Superior temporal gyrus (tissue), 1 donor: ENCODE measurements around the gene SYT7.
"Not testable (repeated sequence)": the region's sequence is repeated elsewhere in the genome, so short reads cannot be mapped to it uniquely, and the experiment has no call there.

Experiments
- DNase-seq: peaks from one replicate; pipeline ENCODE4 v3.0.0-alpha.2; 2016; ENCODE audit errors: extremely low spot score

Gene SYT7, protein sequence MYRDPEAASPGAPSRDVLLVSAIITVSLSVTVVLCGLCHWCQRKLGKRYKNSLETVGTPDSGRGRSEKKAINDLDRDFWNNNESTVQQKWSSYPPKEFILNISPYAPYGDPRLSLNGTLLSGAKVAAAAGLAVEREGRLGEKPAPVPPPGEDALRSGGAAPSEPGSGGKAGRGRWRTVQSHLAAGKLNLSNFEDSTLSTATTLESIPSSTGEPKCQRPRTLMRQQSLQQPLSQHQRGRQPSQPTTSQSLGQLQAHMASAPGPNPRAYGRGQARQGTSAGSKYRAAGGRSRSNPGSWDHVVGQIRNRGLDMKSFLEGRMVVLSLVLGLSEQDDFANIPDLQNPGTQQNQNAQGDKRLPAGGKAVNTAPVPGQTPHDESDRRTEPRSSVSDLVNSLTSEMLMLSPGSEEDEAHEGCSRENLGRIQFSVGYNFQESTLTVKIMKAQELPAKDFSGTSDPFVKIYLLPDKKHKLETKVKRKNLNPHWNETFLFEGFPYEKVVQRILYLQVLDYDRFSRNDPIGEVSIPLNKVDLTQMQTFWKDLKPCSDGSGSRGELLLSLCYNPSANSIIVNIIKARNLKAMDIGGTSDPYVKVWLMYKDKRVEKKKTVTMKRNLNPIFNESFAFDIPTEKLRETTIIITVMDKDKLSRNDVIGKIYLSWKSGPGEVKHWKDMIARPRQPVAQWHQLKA

DNA sequence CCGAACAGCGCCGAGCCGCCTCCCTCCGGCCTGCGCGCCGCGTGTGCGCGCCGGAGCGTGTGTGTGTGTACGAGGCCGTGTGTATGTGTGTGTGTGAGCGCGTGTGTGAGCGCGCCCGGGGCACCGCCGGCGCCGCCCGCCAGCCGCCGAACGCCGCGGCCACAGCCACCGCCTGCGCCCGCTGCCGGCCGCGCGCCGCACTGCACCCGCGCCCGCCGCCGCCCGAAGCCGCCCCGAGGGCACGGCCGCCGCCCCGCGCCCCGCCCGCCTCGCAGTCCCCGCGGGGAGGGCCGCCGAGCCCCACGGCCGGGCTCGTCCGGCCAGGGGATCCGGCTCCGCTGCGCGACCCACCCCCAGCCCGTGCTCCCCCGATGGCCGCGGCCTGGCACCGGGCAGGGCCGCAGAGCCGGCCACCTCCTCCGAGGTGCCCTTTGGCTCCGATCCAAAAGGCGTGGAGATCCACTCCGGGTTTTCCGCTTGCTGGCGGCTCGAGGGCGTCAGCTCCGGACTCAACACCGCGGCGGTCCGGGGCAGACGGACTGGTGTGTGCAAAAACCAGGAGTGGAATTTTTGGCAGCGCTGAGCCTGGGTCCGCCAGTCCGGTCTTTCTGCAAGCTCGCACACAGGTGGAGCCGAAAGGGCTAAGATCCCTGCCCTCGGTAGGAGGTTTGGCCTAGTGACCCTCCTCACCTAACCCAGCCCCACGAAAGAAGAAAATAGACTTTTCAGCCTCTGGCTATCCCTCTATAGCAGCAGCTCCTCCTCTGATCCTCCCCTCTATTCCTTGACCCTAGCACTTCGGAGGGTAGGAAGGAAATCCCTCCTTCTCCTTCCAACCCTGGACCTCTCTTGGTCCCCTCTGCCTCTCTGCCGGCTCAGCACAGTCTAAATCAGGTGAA lies at the start of gene SYT7:
TSS of gene SYT7 (minus strand) at position 47 of the 899 bp plus-strand sequence. CDS start 256 bp downstream, outside the sequence.
- DNase-seq: peak; percentile 93

DNA sequence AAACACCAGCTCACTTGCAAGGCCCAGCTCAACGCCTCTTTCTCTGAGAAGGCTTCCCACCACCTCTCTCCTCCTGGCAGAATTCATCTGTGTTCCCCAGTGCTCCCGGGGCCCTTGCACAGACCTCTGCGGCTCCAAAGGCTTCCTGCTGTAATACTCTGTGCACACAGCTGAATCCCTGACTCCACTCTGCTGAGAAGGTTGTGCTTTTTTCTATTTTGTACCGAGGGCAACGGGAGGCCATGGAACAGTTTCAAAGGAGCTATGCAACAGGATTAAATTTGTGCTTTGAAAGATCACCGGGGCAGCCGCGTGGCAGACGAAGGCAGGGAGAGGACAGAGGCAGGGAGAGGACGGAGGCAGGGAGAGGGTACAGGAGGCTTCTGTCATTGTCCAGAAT lies 49.2 kb upstream of the SYT7 start:
- no peak for DNase-seq

DNA sequence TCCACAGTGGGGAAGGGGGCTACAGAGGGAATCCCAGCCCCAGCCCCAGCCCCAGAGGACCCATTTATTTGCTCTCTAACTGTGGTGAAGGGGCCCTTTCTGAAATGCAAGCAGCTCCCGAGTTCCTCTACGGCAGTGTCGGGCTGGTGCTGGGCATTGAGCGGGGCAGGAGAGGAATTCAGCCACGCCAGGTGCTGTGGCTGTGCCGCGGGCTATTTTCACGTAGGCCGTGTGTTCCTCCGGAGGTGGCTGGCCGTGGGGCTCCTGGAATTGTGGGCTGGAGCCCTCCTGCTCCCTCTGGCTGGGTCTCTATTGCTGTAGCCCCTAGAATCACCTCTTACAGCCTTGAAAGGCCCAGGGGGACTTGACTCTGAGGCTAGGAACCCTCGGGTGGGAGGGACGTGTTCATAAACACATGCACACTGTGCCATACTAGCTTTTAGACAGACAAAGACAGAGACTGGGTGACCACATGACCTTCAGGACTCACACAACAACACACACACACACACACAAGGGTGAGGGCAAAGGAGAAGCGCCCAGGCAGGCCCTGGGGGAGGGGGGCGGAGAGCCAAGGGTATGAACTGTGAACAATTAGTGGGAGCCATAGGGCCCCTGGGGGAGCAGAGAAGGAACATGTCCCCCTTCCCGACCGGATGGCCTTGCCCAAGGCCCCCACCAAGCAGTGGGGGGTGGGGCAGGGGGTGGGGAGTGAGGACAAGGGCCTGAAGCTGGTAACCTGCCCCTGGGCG lies 48.4 kb upstream of the SYT7 start:
- no peak for DNase-seq

DNA sequence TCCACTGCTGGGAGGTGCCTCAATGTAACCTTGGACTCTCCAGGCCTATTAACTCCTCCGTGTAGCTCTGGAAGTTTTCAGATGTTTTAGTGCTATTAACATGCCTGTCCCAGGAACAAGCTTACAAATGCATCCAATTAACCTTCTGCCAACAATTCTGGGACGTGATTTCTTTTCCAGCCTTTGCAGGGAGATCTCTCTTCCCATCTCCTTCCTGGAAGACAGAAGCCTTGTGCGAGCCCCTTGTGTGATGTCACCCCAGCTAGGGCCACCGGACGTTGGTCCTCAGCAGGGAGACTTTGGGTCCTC lies 47.7 kb upstream of the SYT7 start:
- DNase-seq: no peak

DNA sequence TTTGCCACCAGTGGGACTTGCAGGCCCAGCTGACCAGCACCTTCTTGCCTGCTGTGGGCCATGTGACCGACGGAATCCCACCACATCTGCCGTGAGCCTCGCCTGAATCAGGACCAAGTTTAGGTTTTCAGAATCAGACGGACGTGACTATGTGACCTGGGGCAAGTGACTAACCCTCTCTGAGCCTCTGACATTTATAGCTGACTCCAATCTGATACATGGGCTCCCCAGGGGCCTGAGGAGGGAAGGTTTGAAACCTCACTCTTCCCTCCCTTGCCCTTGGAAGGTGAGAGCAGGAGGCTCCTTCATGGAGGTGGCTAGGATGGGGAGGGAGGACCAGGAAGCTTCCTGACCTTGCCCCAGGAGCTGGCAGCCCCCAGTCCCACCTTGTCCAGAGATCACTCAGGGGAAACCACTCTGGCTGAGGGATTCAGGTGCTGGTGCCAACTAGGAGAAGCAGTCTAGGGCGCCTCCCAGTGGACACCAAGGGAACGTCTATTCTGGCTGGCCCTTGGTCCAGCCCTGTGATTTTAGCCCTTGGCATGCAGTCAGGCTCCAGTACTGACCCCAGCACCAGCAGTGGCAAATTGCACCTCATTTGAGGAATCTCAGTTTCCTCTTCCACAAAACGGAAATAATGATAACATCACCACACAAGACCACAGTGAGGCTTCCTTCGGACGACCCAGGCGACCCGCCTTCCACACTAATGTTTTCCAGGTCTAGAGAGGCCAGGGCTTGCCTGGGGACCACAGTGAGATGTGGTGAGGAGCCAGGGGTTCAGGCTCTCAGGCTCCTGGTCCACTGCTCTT lies 47.2 kb upstream of the SYT7 start:
- DNase-seq: peak; percentile 63

DNA sequence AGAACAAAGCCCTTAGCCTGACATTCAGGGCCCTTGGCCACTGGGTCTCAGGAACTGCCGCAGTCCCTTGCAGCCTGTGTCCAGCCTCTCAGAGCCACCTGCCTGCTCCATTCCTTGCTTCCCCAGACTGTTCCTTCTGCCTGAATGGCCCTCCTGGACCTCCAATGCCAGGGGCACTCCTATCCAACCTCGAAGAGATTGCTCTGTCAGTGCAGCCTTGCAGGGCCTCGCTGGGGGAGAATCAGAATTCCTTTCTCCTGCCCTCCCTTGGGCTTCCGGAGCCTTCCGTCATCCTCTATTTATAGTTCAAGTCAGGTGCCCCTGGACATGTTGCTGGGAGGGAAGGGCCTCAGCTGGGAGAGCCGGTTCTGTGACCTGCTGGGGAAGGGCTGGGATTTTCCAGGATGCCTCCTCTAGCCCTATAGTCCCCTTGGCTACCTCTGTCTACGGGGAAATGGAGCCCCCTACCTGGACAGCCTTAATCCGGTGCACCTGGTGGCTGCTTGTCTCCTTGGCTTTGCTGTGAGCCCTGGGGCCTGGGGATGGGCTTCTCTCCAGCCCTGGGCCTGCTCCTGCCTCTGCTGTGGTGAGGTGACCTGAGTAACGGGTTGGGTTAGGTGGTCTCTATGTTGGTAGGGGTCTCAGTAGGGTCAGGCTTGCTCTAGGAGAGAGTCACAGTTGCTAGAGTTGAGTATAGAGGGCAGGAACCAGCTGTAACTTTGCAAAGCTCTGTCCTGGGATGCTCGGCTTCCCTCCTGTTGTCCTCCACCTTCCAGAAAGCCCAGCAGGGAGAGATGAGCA lies 45.9 kb upstream of the SYT7 start:
- no peak for DNase-seq

DNA sequence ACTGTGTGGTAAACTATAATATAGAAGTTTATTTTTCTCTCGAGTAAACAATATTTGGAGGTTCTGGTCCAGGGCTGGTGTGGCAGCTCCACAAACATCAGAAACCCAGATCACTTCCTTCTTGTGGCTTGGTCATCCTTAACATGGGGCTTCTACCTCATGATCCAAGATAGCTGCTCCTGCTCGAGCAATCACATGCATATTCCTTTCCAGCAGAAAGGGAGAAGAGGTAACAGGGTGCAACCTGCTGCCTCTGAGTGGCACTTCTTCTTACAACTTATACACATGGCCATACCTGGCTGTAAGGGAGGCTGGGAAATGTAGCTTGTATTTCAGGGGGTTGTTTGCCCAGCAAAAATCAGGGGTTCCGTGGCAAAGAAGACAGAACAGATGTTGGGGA lies 44.6 kb upstream of the SYT7 start:
- DNase-seq: no peak

DNA sequence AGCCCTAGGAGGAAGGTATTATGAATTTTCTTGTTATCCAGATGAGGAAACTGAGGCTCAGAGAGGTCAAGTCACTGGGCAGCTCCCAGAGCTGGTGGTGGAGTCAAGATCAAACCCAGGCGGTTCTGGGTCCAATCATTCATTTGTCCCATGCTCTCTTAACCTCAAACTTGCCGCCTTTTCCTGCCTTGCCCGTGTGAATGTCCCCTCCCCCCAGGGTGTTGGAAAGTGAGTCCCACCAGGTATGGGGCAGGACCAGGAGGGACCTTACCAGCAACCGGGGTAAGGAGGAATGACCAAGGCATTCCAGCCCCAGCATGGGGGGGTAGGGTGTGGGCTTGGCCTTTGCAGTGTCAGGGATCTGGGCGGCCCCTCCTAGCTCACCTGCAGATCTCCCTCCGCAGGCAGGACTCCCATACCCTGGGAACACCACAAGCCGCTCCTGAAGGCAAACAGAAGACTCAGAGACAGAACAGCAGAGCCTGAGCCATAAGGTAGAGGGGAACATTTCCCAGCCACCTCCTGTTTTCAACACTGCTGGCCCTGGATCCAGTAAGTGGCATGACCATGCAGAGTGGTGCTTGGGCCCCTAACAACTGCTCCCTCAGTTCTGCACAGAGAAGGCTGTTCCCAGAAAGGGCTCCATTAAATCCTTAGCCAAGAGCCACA lies 41.2 kb upstream of the SYT7 start:
- DNase-seq: no peak

DNA sequence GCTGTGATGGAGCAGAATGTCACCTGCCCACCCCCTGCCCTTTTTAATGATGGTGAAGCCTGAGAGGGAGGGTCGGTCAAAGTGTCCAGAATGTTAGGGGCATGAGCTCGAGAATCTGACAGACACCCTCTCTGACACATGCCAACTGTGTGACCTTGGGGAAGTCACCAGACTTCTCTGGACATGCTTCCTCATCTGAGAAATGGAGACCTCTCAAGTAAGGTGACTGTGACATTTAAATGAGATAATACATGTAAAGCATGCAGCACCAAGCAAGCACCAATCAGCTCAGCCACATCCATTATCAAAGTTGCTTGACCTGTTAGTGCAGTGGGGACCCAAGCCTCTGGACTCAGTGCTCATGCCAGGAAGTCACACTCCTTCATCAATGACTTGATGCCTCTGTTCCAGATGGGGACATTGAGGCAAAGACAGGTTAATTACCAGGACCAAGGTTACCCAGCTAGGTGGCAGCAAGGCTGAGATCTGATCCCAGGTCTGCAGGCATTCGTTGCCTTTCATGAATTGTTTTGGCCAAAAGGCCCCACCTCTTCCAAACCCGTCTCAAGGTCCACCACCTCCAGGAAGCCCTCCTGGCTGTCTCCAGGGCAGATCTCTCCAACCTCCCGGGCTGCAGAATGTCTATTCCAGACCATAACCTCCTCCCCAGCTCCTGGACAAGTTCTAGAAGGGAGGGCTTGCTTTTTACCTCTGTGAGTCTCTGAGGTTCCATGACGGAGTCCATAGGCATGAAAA lies 38.8 kb upstream of the SYT7 start:
- no peak for DNase-seq

DNA sequence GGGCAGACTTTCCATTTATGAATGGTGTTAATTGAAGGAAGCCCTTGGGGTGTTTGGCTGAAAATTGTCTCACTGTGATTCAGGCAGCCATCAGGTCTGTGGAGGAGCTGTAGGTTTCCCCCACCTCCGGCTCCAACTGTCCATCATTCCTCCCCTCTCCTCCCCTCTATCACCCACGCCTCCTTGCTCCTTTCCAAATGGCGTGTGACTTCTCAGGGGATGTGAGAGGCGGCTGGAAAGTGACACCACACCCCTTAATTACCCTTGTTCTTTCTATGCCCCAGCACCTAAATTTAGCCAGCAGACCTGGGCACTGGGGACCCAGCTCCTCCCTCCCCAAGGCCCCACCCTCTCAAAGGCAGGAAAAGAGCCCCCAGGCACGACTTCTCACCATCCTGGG lies 38.1 kb upstream of the SYT7 start:
- DNase-seq: no peak

DNA sequence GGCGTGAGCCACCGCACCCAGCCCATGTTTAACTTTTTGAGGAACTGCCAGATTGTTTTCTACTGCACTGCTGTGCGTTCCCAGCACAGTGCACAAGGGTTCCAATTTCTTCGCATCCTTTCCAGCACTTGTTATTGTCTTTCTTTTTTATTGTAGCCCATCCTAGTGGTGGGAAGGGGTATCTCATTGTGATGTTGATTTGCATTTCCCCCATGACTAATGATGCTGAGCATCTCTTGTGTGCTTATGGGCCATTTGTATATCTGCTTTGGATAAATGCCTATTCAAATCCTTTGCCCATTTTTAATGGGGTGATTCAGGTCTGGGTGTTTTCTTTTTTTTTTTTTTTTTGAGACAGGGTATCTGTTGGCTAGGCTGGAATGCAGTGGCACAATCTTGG lies 36.6 kb upstream of the SYT7 start:
- no peak for DNase-seq

DNA sequence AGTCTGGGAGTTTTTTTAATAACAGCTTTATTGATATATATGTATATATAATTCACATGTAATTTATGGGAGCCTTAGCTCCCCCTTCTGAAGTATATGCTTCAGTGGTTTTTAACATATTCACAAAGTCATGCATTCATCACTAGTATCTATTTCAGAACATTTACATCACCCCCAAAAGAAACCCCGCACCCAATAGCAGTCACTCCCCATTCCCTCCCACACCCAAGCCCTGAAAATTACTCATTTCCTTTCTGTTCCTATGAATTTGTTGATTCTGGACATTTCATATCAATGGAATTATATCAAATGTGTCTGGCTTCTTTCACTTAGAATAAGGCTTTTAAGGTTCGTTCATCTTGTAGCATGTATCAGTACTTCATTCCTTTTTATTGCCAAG lies 35.6 kb upstream of the SYT7 start:
- no peak for DNase-seq

DNA sequence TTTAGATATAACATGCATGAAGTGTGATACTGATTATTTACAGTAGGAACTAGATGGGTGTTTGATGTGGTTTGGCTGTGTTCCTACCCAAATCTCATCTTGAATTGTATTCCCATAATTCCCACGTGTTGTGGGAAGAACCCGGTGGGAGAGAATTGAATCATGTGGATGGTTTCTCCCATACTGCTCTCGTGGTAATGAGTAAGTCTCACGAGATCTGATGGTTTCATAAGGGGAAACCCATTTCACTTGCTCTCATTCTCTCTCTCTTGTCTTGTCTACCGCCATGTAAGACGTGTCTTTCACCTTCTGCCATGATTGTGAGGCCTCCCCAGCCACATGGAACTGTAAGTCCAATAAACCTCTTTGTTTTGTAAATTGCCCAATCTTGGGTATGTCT lies 33.9 kb upstream of the SYT7 start:
- not testable (repeated sequence) for DNase-seq

DNA sequence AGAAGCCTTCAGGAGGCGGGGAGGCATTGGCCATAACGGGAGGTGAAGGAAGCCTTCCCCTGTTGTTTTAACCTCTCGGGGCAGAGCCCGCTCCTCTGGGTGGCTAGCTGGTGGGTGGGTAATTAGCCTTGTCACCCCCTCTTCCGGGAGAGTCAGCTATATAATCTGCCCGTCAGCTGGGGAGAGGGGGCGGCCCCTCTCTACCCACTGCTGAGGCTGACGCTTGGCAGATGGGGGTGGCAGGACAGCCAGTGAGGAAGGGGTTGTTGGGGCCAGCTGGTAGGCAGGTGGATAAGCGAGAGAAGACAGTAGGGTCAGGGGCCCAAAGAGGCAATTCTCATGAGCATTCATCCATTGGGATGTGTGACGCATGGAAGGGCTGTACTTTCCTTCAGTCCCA lies 33.0 kb upstream of the SYT7 start:
- no peak for DNase-seq

DNA sequence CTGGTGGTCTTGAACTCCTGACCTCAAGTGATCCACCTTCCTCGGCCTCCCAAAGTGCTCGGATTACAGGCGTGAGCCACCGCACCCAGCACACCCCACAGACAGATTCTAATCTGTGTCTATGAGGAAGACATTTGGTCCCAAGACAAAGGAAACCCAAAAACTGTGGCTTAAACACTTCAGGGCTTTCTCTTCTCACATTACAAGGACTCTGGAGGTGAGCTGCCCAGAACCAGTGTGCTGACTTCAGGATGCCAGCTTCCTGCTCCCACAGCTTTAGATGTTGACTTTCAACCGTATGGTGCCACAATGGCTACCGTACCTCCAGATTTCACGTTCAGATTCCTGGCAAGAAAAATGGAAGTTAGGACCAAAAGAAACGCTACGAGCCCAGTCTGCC lies 32.2 kb upstream of the SYT7 start:
- no peak for DNase-seq

DNA sequence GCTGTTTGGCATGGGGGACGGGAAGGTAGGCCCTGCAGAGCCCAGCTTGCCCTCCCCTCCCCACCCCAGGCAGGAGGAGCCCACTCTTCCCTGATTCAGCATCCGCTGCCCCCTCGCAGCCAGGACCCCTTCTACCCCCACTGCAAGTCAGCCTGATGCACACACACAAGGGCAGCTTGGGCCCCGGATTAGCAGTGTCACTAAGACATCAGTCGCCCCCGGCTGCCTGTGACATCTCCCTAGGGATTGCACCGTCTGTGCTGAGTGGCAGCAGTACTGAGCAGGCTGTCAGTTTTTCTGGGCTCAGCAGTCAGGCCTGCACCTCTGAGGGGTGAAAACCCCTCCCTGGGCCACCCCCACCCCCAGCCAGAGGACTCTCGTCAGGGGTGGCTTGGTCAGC lies 30.4 kb upstream of the SYT7 start:
- no peak for DNase-seq

DNA sequence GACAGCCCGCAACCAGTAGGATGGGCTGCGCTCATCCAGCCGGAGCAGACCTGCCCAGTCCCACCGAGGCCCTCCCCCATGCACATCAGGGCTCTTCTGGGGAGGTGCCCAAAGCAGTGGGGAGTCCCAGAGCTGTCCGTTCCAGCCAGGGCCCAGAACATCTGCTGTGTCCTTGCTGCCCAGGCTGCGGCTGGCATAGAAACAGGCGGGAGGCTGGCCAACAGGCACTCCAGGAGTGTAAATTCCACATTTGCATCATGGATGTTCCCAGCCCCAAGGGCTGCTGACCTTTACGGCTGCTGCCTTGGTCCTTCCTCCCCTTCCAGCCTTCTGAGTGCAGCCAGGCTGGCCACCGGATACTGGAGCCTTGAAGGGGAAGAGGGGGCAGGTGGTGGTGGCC lies 30.0 kb upstream of the SYT7 start:
- DNase-seq: no peak

DNA sequence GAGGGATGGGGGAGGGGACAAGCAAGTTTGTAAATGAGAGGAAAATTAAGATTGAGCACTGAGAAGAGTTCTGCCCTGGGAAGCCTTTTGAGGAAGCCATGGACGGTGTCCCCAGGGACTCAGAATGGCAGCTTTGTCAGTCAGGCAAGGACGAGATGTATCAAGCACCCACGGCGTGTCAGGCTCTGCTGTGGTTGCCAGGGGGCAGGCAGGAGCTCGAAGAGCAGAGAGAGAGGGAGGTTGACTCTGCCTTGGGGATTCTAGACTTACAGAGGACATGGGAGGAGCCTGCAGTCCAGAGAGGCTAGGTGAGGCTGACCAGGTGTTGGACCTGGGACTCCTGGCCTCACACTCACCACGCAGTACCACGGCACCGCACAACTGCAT lies 29.1 kb upstream of the SYT7 start:
- DNase-seq: no peak
